ENCODE results near the gene GSTA2.
"Not testable (repeated sequence)": the region's sequence is repeated elsewhere in the genome, so short reads cannot be mapped to it uniquely, and the experiment has no call there.

The GSTA2 gene

DNA sequence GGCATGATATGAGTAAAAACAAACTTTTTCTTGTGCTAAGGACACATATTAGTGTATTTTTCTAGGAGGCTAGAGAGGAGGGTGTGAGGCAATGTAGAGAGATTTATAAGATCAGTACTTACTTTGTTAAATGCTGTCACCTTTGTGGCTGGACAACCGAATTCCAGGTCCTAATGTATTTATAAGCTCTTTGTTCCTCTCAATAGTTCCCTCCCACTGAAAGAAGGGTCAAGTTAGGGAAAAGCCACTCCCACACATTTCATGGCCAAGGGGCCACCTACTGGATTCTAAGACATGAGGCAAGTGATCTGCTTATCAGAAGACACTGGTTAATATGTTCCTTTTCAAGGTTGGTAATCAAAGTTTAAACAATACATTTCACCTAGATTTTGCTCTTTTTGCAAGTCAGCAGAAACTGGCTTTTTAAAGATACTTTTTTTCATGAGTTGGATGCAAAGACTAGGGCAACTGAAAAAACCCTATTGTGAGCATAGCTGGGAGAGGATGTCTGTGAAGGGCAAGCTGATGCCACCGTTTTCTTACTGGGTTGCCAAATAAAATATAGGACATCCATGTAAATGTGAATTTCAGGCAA is at the start of gene GSTA2:
Gene GSTA2 (minus strand): TSS at position 154 of the 595 bp plus-strand sequence. CDS start 5,528 bp downstream, outside the sequence.
- DNase-seq = not testable (repeated sequence)

DNA sequence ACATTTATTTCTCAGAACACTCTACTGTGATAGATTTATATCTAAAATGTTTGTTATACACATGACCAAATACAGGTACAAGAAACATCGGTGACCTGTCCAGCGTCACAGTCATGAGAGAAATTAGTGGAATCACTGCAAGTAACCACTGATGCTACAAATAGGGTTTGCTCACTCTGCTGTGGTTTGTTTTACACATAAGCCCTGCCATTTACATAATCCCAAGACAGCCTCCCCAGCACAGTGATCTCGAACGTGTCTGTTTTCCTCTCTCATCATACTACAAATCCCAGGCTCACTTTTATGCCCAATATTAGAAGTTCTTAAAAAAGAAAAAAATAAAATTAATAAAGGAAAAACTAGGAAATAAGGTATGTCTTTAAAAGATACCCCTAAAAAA is 46.5 kb upstream of the GSTA2 start:
- not testable (repeated sequence) for DNase-seq

DNA sequence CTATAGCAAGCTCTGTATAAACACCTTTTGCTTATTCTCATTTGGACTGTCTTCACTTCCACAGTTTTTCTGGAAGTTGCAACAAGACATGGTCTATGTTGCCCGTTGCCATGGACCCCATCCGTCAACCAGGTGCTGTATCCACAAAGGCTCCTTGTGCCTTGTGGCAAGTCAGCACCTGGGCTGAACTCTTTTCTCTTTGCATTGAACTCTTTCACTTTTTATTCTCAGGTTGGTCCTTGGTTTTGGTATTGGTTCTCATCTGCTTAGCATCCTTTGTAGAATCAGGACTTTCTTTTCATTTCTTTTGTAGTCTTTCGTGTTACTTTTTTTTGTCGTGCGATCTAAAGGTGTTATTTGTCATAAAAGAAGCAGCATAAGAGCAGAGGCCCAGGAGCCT is 45.4 kb upstream of the GSTA2 start:
- no peak for DNase-seq

DNA sequence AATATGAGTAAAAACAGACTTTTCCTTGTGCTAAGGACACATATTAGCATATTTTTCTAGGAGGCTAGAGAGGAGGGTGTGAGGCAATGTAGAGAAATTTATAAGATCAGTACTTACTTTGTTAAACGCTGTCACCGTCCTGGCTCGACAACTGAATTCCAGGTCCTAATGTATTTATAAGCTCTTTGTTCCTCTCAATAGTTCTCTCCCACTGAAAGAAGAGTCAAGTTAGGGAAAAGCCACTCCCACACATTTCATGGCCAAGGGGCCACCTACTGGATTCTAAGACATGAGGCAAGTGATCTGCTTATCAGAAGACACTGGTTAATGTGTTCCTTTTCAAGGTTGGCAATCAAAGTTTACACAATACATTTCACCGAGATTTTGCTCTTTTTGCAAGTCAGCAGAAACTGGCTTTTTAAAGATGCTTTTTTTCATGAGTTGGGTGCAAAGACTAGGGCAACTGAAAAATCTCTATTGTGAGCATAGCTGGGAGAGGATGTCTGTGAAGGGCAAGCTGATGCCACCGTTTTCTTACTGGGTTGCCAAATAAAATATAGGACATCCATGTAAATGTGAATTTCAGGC is 40.5 kb upstream of the GSTA2 start, which contains the start of gene GSTA1:
Gene GSTA1 (minus strand): TSS at position 149 of the 588 bp plus-strand sequence. CDS start 4,549 bp downstream, outside the sequence.
- not testable (repeated sequence) for DNase-seq

DNA sequence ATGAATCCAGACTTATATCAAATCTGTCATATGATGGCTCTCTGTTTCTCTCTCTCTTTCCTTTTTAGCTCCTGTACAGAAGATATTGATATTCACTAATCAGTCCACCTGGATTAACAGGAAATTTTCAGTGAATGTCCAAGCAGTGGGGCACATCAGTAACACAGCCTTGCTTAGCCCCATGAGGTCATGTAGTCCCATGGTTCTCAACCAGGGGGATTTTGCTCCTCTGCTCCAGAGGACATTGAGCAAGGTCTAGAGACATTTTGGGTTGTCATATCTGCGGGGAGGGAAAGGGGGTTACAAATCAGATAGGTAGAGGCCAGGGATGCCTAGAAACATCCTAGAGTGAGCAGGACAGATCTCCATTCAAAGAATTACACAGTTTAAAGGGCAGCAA is 39.5 kb upstream of the GSTA2 start:
- DNase-seq = no peak

DNA sequence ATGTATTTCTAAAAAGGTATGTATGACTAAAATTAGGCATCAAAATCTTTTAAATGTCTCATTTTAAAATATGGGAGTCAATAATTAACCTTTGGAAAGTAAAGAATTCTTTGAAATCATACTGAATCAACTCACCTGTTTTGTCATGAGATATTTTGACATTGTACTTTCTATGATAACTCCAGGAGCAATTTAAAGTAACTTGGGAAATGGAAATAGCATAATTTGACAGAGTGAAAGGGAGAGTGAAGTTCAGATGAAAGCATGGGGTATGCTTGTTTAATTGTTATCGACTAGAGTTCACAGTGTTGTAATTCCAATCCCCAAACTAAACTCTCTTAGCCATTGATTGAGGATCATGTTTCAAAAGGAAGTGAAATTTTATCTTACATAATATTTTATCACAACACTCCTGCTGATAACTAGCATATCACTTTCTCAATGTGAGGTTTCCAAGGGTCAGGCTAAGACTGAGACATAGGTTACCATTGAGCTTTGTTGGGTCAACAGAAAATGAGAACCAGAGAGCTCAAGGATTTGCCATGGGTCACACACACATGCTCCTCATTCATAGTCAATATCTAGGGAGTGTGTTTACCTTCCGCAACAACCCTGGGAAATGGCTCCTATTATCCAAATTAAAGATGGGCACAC is 38.0 kb upstream of the GSTA2 start:
- DNase-seq = no peak

DNA sequence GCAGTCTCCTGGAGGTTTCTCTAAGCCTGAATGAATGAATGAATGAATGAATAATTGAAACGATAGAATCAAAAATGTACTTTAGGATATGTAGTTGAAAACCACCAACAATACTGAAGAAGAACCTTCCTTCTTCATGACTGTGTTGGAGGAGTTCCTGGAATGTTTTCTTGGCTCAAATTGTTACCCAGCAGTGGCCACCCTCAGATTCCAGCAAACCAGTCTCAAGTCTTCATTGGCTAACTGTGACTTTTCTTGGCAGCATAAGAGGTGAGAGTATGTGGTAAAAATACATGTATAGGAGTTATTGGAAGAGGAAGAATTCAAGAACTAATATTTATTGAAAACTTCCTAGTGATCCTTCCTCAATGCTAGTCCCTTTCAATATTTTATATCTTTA is 36.0 kb upstream of the GSTA2 start:
- not testable (repeated sequence) for DNase-seq

DNA sequence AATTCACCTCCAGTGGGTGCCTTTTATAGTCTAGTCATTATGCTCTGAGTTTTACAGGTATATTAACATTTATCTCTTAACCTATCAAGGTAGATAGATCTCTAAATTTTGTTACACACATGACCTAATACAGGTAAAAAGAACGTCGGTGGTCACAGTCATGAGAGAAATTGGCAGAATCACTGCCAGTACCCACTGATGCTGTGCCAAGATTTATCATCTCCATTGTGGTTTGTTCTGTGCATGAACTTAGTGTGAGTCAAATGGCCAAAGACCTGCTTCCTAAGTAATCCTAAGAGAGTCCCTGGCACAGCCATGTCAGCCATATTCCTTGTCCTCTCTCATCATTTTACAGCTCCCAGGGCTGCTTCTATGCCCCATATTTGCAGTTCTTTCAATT is 31.1 kb upstream of the GSTA2 start:
- not testable (repeated sequence) for DNase-seq

DNA sequence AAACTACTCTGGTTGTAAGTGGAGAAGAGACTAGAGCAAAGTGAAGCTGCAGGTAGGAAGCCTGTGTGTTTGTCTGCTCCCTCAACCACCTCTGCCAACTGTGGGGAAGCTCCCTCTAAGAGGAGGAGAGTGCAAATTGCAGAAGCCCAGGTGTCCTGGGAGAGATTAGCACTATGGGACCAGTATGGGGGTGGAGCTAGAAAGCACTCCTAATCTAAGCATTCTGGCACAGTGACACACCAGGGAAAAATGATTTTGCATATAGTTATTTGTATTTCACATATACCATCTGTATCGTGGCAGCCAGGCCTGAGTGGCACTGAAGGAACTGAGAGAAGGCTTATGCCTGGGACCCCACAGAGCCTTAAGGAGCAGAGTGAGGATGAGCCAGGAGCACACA is 27.6 kb upstream of the GSTA2 start:
- no peak for DNase-seq

DNA sequence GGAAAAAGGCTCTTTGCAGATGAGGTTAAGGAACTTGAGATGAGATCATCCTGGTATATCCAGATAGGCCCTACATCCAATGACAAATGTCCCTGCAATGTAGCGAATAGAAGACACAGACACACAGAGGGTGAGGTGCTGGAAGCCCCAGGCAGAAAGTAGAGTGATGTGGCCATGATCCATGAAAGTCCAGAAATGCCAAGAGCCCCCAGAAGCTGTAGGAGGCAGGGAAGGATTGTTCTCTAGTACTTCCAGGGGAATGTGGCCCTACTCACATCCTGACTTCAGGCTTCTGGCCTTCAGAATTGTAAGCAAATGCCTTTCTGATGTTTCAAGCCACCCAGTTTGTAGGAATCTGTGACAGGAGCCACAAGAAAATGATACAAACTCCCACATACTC is 26.4 kb upstream of the GSTA2 start:
- not testable (repeated sequence) for DNase-seq

DNA sequence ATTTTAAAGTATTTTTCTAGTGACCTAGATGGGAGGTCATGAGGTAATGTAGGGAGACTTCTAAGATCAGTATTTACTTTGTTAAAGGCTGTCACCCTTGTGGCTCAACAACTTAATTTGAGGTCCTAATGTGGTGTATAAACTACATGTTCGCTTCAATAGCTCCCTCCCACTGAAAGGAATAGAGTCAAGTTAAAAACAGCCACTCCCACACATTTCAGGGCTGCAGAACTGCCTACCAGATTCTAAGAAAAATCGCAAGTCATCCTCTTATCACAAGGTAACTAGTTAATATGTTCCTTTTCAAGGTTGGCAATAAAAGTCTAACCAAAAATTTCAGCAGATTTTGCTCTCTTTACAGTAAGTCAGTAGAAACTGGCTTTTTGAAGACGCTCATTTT is 25.2 kb upstream of the GSTA2 start:
- DNase-seq = no peak

DNA sequence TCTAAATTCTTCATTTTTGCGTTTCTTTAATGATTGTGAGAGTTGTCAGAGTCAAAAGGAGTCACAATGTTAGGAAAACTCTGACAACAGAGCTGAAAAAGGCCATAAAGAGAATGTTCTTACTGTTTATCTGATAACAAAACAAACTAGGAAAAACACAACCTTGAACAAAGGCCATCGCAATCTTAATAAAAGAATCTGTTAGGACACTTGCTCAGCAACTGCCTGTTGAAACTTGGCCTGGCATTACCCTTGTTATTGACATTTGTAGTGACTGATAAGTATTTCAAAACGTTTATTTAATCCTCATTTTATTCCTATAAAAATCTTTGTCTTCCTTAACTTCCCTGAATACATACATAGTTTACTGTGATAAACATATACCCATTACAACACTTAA is 24.6 kb upstream of the GSTA2 start:
- DNase-seq = no peak

DNA sequence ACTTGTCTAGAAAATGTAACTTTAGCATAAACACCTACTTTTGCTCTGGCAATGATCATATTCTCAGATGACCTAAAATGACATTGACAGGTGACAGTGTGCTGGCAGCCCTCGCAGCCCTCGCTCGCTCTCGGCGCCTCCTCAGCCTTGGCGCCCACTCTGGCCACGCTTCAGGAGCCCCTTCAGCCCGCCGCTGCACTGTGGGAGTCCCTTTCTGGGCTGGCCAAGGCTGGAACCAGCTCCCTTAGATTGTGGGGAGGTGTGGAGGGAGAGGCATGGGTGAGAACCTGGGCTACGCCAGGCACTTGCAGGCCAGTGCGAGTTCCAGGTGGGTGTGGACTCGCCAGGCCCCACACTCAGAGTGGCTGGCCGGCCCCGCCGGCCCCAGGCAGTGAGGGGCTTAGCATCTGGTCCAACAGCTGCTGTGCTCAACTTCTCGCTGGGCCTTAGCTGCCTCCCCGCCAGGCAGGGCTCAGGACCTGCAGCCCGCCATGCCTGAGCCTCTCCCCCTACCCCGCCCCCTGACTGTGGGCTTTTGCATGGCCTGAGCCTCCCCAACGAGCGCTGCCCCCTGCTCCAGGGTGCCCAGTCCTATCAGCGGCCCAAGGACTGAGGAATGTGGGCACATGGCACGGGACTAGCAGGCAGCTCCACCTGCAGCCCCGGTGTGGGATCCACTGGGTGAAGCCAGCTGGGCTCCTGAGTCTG is 23.1 kb upstream of the GSTA2 start:
- no peak for DNase-seq

DNA sequence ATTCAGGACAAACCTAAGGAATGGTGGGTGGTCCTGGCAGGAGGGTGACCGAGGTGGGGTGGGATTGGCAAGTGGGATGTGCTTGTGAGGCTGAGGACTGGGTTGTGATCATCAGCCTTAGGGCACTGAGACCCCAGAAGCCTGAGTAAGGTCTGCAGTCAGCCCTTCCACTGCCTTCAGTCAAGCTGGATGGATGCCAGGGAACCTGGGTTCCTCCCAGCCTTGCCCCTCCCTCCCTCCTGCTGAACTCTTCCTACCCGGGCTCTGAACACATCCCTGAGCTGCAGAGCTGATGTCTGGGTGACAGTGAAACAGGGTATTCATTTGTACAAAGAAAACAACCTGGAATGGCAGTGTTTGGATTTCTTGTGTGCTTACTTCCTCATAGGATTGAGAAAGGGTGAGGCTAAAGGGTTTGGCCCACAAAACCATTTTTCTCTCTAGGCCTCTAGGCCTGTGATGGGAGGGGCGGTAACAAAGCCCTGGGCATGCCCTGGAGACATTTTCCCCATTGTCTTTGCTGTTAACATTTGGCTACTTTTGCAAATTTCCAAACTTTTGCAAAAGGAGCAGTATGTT is 19.5 kb upstream of the GSTA2 start:
- DNase-seq = not testable (repeated sequence)

DNA sequence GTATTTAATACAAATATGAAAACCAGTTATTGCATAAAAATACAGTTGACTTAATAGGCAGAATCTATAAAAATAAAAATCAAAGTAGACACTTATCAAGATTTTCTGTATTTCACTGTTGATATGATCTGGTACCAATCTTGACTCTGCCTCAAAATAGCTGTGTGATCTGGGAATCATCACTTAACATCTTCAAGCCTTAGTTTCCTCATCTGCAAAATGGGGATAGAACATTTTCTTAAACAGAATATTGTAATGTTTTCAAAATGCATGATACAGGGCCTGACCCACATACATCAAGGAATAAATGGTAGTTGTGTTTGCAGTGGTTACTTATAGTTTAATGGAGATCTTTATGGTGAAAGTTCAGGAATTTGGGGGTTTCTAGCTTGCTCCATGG is 18.9 kb upstream of the GSTA2 start:
- not testable (repeated sequence) for DNase-seq

DNA sequence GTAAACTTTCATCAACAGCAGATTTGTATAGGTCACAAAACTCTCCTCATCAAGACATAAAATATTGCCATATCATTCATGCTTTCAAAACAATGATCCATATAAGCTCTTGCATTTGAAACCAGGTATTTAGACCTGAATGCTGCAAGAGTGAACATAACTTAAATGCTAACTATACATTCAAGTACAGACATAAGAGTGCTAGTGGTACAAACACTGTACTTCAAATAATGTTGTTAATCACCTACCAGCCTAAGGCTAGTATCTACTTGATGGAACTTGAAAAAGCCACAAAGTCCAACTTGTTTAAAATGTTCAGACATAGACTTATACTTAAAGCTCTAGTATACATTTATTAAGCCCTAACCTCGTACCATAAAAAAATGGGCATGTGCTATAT is 16.0 kb upstream of the GSTA2 start:
- no peak for DNase-seq

DNA sequence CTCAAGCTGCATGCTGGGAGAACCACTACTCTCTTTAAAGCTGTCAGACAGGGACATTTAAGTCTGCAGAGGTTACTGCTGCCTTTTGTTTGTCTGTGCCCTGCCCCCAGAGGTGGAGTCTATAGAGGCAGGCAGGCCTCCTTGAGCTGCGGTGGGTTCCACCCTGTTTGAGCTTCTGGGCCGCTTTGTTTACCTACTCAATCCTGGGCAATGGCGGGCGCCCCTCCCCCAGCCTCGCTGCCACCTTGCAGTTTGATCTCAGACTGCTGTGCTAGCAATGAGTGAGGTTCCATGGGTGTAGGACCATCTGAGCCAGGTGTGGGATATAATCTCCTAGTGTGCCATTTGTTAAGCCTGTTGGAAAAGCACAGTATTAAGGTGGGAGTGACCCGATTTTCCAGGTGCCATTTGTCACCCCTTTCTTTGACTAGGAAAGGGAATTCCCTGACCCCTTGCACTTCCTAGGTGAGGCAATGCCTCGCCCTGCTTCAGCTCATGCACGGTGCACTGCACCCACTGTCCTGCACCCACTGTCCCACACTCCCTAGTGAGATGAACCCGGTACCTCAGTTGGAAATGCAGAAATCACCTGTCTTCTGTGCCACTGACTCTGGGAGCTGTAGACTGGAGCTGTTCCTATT is 13.6 kb upstream of the GSTA2 start:
- DNase-seq = not testable (repeated sequence)

DNA sequence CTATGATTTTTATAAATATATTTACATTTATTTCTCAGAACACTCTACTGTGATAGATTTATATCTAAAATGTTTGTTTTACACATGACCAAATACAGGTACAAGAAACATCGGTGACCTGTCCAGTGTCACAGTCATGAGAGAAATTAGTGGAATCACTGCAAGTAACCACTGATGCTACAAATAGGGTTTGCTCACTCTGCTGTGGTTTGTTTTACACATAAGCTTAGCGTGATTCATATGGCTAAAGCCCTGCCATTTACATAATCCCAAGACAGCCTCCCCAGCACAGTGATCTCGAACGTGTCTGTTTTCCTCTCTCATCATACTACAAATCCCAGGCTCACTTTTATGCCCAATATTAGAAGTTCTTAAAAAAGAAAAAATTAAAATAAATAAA is 6.1 kb upstream of the GSTA2 start:
- not testable (repeated sequence) for DNase-seq

DNA sequence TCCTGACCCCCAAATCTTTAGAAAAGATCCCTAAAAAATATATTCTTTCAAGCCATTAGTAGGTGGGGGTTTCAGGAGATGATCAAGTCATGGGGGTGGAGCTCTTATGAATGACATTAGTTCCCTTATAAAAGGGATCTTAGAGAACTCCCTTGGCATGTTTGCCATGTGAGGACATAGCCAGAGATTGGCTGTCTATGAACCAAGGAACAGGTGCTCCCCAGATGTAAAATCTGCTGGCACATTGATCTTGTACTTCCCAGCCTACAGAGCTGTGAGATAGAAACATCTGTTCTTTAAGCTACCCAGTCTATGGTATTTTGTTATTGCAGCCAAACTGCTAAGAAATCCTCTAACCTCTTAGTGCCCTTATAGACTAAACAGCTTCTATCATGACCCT is 4.4 kb upstream of the GSTA2 start:
- DNase-seq = not testable (repeated sequence)

DNA sequence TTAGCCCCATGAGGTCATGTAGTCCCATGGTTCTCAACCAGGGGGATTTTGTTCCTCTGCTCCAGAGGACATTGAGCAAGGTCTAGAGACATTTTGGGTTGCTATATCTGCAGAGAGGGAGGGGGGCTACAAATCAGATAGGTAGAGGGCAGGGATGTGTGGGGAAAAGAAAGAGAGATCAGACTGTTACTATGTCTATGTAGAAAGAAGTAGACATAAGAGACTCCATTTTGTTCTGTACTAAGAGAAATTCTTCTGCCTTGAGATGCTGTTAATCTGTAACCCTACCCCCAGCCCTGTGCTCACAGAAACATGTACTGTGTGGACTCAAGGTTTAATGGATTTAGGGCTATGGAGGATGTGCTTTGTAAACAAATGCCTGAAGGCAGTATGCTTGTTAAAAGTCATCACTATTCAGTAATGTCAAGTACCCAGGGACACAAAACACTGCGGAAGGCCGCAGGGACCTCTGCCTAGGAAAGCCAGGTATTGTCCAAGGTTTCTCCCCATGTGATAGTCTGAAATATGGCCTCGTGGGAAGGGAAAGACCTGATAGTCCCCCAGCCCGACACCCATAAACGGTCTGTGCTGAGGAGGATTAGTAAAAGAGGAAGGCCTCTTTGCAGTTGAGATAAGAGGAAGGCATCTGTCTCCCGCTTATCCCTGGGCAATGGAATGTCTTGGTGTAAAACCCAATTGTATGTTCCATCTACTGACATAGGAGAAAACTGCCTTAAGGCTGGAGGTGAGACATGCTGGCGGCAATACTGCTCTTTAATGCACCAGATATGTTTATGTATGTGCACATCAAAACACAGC is 1.4 kb downstream of the GSTA2 start:
- not testable (repeated sequence) for DNase-seq

DNA sequence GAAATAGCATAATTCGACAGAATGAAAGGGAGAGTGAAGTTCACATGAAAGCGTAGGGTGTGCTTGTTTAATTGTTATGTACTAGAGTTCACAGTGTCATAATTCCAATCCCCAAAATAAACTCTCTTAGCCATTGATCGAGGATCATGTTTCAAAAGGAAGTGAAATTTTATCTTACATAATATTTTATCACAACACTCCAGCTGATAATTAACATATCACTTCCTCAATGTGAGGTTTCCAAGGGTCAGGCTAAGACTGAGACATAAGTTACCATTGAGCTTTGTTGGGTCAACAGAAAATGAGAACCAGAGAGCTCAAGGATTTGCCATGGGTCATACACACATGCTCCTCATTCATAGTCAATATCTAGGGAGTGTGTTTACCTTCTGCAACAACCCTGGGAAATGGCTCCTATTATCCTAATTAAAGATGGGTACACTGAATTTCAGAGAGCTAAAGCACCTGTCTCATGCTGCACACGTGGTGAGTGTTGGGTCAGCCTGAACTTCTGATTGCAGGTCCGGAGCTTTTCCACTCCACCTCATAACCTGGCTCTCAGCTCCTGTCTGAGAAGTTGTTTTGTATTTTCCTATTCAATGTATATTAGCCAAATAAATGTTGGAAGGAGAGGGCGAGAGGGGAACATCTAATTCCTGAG is 3.0 kb downstream of the GSTA2 start:
- DNase-seq = no peak

All from NCI-H1048 (cell line).